ENCODE data around the gene ITPR1. TPM values are rescaled to one million over a fixed set of nuclear protein-coding genes. Genes with fewer than 3 reads are reported as not detected.

ITPR1 gene
- total RNA-seq, 1 donor from 2014 or later = 45.9 TPM

- H3K36me3 Mint-ChIP-seq = peaks cover 9% of the 10 kb centered on the region
These were observed 341.3 kb downstream of the ITPR1 start for GRCh38 chr3:4834403-4834866.

DNA sequence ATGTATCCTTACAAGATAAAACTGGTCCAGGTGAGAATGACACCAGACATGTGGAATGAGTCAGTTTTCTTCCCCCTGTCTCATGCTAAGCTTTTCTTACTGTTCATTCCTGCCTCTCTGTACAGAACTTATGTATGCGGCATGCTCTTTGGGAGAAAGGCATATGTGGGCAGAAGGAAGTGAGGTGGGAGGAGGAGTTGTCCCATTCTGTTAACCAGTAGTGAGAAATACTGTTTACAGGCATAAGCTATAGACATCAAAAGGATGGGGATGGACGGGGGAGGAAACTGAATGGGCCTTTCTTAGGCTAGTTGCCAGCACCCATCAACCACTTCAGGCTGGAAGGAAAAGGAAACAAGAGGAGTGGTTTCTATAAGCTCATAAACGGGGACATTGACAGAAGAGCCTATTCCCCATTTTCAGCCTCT, 342.5 kb downstream of the ITPR1 start:
- DNase-seq (ENCODE audit: extremely low spot score, unreplicated experiment) = no peak
- no peaks in the 10 kb centered on the region for H3K9me3 Mint-ChIP-seq
- H3K4me1 Mint-ChIP-seq (ENCODE audit: unreplicated experiment) = peaks cover 19% of the 10 kb centered on the region
- H3K27ac Mint-ChIP-seq = no peak overlapping the region
- H3K27me3 Mint-ChIP-seq = no peaks in the 10 kb centered on the region
- no peak for TF ChIP-seq CTCF (conservative IDR thresholded peaks at IDR 0.05)
- peaks cover 9% of the 10 kb centered on the region for H3K36me3 Mint-ChIP-seq
- H3K4me3 Mint-ChIP-seq = no peak overlapping the region

More at GRCh38 chr3:4834403-4834866, 341.3 kb downstream of the ITPR1 start:
- Mint-ChIP-seq H3K4me1 (ENCODE audit: unreplicated experiment) (peaks cover 21% of the 10 kb centered on the region), H3K27me3 (no peaks in the 10 kb centered on the region), H3K9me3 (no peaks in the 10 kb centered on the region), H3K27ac (no peak overlapping the region), H3K4me3 (no peak overlapping the region)
- TF ChIP-seq CTCF (conservative IDR thresholded peaks at IDR 0.05) = no peak
- DNase-seq (ENCODE audit: extremely low spot score, unreplicated experiment) = no peak

GRCh38 chr3:4836516-4836915, 343.4 kb downstream of the ITPR1 start:
- Mint-ChIP-seq H3K4me1 (ENCODE audit: unreplicated experiment) (peaks cover 10% of the 10 kb centered on the region), H3K36me3 (peaks cover 9% of the 10 kb centered on the region), H3K9me3 (no peaks in the 10 kb centered on the region), H3K27me3 (no peaks in the 10 kb centered on the region), H3K27ac (no peak overlapping the region), H3K4me3 (no peak overlapping the region)
- no peak for TF ChIP-seq CTCF (conservative IDR thresholded peaks at IDR 0.05)
- no peak for DNase-seq (ENCODE audit: extremely low spot score, unreplicated experiment)

- Mint-ChIP-seq H3K4me1 (ENCODE audit: unreplicated experiment) (peaks cover 9% of the 10 kb centered on the region), H3K27me3 (no peaks in the 10 kb centered on the region), H3K36me3 (peaks cover 9% of the 10 kb centered on the region), H3K27ac (no peak overlapping the region), H3K9me3 (no peaks in the 10 kb centered on the region), H3K4me3 (no peak overlapping the region)
- DNase-seq (ENCODE audit: extremely low spot score, unreplicated experiment) = no peak
- no peak for TF ChIP-seq CTCF (conservative IDR thresholded peaks at IDR 0.05)
These were observed 344.3 kb downstream of the ITPR1 start for GRCh38 chr3:4837374-4837930.

GRCh38 chr3:4838621-4839022, 345.5 kb downstream of the ITPR1 start:
- Mint-ChIP-seq H3K9me3 (no peaks in the 10 kb centered on the region), H3K27ac (no peak overlapping the region), H3K36me3 (peaks cover 13% of the 10 kb centered on the region), H3K4me3 (no peak overlapping the region), H3K27me3 (no peaks in the 10 kb centered on the region), H3K4me1 (ENCODE audit: unreplicated experiment) (peaks cover 9% of the 10 kb centered on the region)
- TF ChIP-seq CTCF (conservative IDR thresholded peaks at IDR 0.05) = no peak
- no peak for DNase-seq (ENCODE audit: extremely low spot score, unreplicated experiment)

Measured in type B pancreatic cell (in vitro differentiated cells).